GM18870 (cell line): ENCODE data around the gene DDX5.

ENCODE experiments used
- ATAC-seq: cut with Tn5 transposase; IDR thresholded peaks from one replicate; pipeline ENCODE4 v1.9.1; 2021; ENCODE audit warnings: moderate library complexity; ENCODE audit not compliant: unreplicated experiment

The DDX5 gene

GRCh38 chr17:64506201-64506575, at the start of gene DDX5:
DDX5 (minus strand) TSS chr17:64506289; CDS start chr17:64506119, 170 bp downstream.
- ATAC-seq = no peak

GRCh38 chr17:64555281-64555680, 49.2 kb upstream of the DDX5 start:
- ATAC-seq = no peak

GRCh38 chr17:64554028-64554637, 48.0 kb upstream of the DDX5 start:
- ATAC-seq = no peak

DNA sequence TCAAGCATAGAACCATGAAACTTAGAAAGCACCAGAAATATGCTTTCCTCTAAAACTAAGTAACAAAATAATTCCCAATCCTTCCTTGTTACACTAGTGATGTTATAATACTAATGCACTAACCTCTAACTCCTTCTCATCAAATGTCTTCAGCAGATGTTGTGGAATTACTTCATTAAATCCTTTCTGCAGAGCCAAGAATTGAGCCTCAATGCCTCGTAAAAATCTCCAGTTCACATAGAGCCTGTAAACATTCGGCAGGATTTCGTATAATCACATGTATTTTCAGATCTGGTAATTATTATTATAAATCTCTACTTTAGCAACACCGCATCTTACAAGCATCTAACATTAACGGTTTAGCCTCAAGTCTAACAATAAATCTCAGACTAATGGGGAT, 45.4 kb upstream of the DDX5 start:
- no peak for ATAC-seq

GRCh38 chr17:64547319-64547718, 41.2 kb upstream of the DDX5 start:
- no peak for ATAC-seq

DNA sequence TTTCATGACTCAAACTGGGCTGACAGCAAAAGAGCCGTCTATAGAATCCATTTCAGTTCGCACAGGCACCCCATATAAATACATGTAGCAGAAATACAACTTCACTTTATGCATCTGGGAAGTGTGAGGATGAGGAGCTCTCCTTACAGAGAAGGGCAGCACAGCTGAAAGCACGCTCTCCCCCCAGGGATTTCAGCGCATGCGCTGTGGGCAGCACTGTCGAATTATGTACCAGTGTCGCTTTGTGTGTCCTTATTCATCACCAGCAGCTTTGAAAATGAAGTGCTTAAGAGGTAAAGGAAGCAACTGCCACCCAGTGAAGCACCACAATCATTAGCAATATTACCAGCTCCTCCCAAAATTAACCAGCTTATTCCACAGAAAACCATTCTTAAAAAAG, 40.6 kb upstream of the DDX5 start:
- no peak for ATAC-seq

- no peak for ATAC-seq
Observed at GRCh38 chr17:64544742-64545141, 38.7 kb upstream of the DDX5 start.

GRCh38 chr17:64540118-64540776, 34.2 kb upstream of the DDX5 start:
- no peak for ATAC-seq

DNA sequence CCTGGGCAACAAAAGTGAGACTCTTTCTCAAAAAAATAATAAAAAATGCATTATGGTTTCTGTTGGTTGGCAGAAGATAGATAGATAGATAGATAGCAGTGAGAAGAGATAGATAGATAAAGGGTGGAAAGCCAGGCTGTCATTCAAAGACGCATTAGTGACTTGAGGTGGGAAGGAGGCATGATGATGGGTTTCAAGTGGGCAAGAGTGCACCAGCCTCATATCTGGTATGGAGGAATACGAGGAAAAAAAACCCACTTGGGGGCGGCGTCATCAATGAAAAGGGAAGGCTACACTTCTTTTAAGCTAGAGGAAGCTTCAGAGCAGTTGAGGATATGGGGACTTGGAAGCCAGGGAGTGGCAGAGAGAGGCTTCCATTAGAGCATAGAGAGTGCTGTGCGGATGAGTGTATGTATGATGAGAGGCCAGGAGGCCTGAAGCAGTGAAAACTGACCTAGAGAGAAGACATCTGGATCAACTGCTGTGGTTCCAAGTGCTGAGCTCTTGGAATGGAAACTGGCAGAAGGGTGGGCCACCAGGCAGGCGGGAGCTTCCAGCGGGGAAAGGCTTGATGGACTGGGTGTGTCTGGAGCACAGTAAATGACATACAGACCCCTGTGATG, 32.5 kb upstream of the DDX5 start:
- ATAC-seq = no peak

DNA sequence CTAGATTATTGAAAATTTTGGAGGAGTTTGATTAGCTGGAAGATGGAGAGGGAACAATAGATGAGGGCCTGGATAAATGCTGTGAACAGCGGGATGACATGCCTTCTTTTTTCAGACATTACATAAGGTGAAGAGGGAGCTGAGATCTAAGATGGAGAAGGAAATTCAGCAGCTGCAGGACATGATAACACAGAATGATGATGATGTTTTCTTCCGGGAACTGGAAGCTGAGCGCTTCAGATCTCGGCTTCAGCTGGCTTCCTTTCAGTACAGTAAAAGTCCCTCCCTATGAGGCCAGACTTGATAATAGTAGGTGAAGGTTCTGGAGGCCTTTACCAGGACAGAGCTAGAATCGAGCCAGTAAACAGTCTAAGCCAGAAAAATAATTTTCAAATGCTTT, 31.4 kb upstream of the DDX5 start:
- ATAC-seq = no peak

DNA sequence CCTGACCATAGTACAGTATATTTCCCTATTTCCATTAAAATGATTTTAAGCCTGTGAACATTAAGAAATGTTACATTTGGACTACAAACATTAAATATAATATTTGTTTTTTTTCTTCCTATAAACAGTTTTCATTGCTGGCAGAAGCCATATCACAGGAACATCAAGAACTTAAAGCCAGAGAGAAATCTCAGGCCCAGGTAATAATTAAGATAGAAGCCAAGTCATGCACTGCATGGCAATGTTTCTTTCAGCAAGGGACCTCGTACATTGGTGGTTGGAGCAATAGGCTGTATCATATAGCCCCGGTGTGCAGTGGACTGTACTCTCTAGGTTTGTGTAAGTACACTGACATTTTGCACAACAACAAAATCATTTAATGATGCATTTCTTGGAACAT, 30.8 kb upstream of the DDX5 start:
- ATAC-seq = no peak

DNA sequence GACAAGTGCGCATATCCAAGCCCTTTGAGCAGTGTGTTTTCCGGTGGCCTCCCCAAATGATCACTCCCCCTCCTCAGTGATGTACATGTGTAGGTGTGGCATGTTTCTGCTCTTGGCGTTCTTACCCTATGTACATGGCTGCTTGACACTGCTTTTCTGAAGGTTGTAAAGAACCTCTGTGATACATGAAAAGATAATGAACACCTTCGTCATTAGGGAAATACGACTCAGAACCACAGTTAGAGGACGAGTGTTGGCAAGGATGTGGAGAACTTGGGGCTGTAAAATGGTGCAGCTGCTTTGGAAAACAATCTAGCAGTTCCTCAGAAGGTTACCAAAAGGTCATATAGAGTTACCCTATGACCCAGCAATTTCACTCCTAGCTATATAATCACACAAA, 29.3 kb upstream of the DDX5 start:
- no peak for ATAC-seq

- ATAC-seq = no peak
Observed at GRCh38 chr17:64534187-64534586, 28.1 kb upstream of the DDX5 start.

- no peak for ATAC-seq
Observed at GRCh38 chr17:64533784-64534183, 27.7 kb upstream of the DDX5 start.

- no peak for ATAC-seq
Observed at GRCh38 chr17:64532409-64532808, 26.3 kb upstream of the DDX5 start.

DNA sequence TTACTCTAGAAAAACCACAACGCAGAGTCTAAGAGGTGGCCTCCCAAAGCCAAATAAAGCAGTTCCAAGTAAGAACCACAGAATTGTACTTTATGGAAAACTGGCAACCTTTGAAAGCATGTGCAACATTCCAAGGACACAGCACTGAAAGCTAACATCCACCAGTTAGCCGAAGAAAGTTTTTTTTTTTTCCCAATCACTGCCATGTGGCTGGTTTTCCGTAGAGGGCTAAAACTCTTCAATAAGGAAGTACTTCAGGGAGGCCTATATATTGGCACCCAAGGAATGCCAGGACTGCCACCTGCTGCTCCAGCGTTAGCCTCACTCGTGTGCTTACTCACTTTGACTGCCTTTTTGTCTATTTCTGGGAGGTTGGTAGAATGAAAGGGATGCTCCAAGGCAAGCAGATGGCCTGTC, 25.9 kb upstream of the DDX5 start:
- no peak for ATAC-seq

GRCh38 chr17:64529221-64529620, 23.1 kb upstream of the DDX5 start:
- no peak for ATAC-seq

- ATAC-seq = no peak
Observed at GRCh38 chr17:64527914-64528313, 21.8 kb upstream of the DDX5 start.

- ATAC-seq = no peak
Observed at GRCh38 chr17:64520359-64520758, 14.3 kb upstream of the DDX5 start.

- ATAC-seq = no peak
Observed at GRCh38 chr17:64519601-64520000, 13.5 kb upstream of the DDX5 start.

GRCh38 chr17:64515829-64516228, 9.7 kb upstream of the DDX5 start:
- ATAC-seq = no peak

DNA sequence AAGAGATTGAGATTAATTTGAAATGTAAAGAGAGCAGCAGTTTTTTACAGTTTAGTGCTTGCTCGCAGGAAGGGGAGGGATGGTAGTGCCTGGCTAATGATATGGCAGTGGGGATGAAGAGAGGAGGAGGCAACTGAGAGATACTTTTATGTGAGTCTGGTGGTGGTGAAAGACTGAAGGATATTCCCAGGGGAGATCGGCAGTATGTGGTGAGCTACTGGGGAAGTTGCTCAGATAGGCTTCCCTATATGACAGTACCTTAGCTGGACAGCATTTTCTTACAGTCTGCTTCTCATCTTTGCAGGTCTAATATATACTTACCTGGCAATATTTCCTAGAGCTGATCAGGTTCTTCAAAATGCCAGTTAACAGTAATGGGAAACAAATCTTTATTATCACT, 9.3 kb upstream of the DDX5 start:
- ATAC-seq = no peak

DNA sequence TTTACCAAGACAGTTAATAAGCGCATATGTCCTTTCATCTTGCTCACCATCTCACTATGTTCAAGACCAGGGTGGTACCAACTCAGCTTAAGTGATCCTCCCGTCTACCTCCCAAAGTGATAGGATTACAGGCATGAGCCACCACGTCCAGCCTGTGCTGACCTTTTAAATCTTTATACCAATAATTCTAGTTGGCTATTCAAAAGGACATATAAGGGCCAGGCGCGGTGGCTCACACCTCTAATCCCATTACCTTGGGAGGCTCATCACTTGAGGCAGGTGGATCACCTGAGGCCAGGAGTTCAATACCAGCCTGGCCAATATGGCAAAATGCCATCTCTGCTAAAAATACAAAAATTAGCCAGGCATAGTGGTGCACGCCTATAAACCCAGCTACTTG, 3.1 kb upstream of the DDX5 start:
- ATAC-seq = no peak
